Skeletal muscle tissue (tissue), 4 donors: ENCODE measurements around the gene ASB16. TPM values are rescaled to one million over a fixed set of nuclear protein-coding genes. Genes with fewer than 3 reads are reported as not detected.

Experiments used
- H3K27ac ChIP-seq: one replicate; pipeline ENCODE4 v1.7.0; 2013; ENCODE audit warnings: mild to moderate bottlenecking, low read depth, low read length, inconsistent platforms
- H3K27me3 ChIP-seq, 3 donors: one replicate each; pipeline ENCODE4 v1.7.0; 2013; ENCODE audit warnings: low read length in 3 of 3; ENCODE audit not compliant: control insufficient read depth in 3 of 3, insufficient read depth in 3 of 3
- H3K36me3 ChIP-seq, 3 donors: one replicate each; pipeline ENCODE4 v1.7.0; 2013; ENCODE audit warnings: low read length in 3 of 3; ENCODE audit not compliant: control insufficient read depth in 3 of 3, insufficient read depth in 3 of 3
- H3K4me1 ChIP-seq, 3 donors: one replicate each; pipeline ENCODE4 v1.7.0; 2013; ENCODE audit warnings: low read length in 3 of 3, mild to moderate bottlenecking in 3 of 3; ENCODE audit not compliant: control insufficient read depth in 3 of 3, insufficient read depth in 3 of 3
- H3K4me3 ChIP-seq, 3 donors: one replicate each; pipeline ENCODE4 v1.7.0; 2013; ENCODE audit warnings: low read length in 3 of 3
- H3K9ac ChIP-seq, 3 donors: one replicate each; pipeline ENCODE4 v1.7.0; 2013; ENCODE audit warnings: low read length in 3 of 3, mild to moderate bottlenecking in 3 of 3, moderate library complexity in 2 of 3, low read depth in 1 of 3
- H3K9me3 ChIP-seq, 3 donors: one replicate each; pipeline ENCODE4 v1.7.0; 2013; ENCODE audit warnings: low read length in 3 of 3; ENCODE audit not compliant: control insufficient read depth in 3 of 3
- total RNA-seq: library from RNA; depleted of rRNA; stranded (reverse); fragments of >200 nt; gene quantifications from one replicate; pipeline ENCODE4 v1.2.3, GENCODE V29; 2014
- donor health status: Osteomylitis.

The ASB16 gene
- total RNA-seq, 1 donor from 2014 or later: 4.7 TPM

DNA sequence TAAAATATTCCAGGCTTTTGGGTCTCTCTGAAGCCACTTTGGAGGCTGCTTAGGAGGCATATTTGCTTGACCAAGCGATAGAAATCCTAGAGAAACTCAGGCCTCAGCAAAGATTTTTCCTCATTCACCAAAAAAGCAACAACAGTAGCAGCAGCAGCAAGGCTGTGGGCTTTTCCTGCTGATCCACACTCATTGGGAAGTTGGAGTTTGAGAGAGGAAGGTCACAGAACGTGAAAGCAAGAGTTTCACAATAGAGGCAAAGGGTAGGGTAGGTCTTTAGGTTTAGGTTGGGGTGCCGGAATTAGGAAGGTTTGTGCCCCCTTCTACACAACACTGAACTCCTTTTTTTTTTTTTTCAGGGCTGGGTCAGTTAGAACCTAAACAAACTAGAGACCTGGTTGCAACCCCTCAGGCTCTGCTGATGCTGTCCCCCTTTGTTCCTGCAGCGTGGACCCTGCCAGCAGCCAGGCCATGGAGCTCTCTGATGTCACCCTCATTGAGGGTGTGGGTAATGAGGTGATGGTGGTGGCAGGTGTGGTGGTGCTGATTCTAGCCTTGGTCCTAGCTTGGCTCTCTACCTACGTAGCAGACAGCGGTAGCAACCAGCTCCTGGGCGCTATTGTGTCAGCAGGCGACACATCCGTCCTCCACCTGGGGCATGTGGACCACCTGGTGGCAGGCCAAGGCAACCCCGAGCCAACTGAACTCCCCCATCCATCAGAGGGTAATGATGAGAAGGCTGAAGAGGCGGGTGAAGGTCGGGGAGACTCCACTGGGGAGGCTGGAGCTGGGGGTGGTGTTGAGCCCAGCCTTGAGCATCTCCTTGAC, 18.3 kb downstream of the ASB16 start:
- peak overlapping the region in 2 of 3 donors; percentile 3 to 98 for H3K9ac ChIP-seq
- H3K27ac ChIP-seq: no peak overlapping the region

DNA sequence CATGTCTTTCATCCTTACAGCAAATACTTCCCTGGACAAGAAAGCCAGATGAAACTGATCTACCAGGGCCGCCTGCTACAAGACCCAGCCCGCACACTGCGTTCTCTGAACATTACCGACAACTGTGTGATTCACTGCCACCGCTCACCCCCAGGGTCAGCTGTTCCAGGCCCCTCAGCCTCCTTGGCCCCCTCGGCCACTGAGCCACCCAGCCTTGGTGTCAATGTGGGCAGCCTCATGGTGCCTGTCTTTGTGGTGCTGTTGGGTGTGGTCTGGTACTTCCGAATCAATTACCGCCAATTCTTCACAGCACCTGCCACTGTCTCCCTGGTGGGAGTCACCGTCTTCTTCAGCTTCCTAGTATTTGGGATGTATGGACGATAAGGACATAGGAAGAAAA, 20.0 kb downstream of the ASB16 start:
- Histone ChIP-seq H3K9ac (no peak overlapping the region), H3K4me3 (no peak overlapping the region), H3K9me3 (no peaks in the 10 kb centered on the region), H3K27me3 (no peaks in the 10 kb centered on the region), H3K27ac (no peak overlapping the region), H3K4me1 (peaks cover 20 to 23% (median 21%) of the 10 kb centered on the region in 3 donors), H3K36me3 (peaks cover 43 to 46% (median 44%) of the 10 kb centered on the region in 3 donors)

More for the DNA sequence above, 18.3 kb downstream of the ASB16 start:
- H3K4me1 ChIP-seq: peaks cover 23 to 38% (median 35%) of the 10 kb centered on the region in 3 donors
- H3K36me3 ChIP-seq: peaks cover 27 to 30% (median 27%) of the 10 kb centered on the region in 3 donors
- H3K4me3 ChIP-seq: no peak overlapping the region
- H3K27me3 ChIP-seq: no peaks in the 10 kb centered on the region
- no peaks in the 10 kb centered on the region for H3K9me3 ChIP-seq

DNA sequence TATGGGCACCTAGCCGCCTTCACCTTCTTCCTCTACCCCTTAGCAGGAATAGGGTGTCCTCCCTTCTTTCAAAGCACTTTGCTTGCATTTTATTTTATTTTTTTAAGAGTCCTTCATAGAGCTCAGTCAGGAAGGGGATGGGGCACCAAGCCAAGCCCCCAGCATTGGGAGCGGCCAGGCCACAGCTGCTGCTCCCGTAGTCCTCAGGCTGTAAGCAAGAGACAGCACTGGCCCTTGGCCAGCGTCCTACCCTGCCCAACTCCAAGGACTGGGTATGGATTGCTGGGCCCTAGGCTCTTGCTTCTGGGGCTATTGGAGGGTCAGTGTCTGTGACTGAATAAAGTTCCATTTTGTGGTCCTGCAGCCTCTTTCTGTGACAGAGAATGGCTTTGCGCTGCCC, 20.9 kb downstream of the ASB16 start:
- no peaks in the 10 kb centered on the region for H3K9me3 ChIP-seq
- no peak overlapping the region for H3K27ac ChIP-seq
- no peaks in the 10 kb centered on the region for H3K27me3 ChIP-seq
- H3K36me3 ChIP-seq: peaks cover 43 to 50% (median 48%) of the 10 kb centered on the region in 3 donors
- no peak overlapping the region for H3K9ac ChIP-seq
- peaks cover 15 to 17% (median 17%) of the 10 kb centered on the region in 3 donors for H3K4me1 ChIP-seq
- H3K4me3 ChIP-seq: no peak overlapping the region

DNA sequence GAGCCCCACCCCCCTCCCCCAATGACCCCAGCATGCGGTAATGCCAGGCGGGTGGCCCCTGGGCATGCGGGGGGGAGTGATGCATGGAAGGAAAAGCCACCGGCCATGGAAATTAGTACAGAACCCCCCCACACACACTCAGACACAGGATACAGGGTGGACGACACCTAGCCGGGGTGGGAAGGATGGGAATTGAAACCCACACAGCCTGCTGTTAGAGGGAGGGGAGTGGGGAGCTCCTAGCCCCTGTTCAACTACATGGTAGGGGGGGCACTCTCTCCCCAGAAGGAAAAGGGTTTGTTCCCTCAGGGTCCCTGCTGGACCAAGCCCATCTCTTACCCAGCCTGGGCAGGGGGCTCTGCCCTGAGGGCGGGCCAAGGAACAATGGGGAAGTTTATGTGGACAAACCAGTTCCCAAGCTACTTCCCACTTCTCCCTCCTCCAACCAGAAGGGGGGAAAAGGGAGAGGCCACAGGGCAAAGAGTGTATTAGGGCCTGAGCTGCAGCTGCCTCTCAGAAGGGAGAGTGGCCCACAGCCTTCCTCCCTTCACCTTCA, 21.5 kb downstream of the ASB16 start:
- H3K36me3 ChIP-seq: peaks cover 44 to 53% (median 51%) of the 10 kb centered on the region in 3 donors
- no peak overlapping the region for H3K4me3 ChIP-seq
- H3K9me3 ChIP-seq: no peaks in the 10 kb centered on the region
- H3K27me3 ChIP-seq: no peaks in the 10 kb centered on the region
- no peak overlapping the region for H3K9ac ChIP-seq
- no peak overlapping the region for H3K27ac ChIP-seq
- peaks cover 15 to 17% (median 17%) of the 10 kb centered on the region in 3 donors for H3K4me1 ChIP-seq

DNA sequence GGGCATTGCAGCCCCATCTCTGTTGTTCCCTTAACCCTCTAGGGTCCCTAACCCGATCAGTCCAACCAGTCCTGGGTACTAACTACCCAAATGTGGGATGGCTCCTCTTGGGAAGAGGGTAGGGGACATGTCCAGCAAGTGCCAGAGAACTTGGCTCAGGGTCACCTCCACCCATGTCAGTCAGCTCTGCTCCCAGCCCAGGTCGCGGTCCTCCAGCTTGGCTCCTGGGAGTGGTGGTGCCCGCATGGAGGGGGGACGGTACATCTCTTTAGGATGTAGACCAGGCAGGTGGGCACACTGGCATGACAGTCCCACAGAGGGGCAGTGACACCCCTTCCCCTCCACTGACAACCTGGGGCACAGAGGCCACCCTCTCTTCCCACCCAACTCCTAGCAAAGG, 22.2 kb downstream of the ASB16 start:
- H3K36me3 ChIP-seq: peaks cover 49 to 60% (median 59%) of the 10 kb centered on the region in 3 donors
- peak overlapping the region; percentile 7 for H3K27ac ChIP-seq
- no peaks in the 10 kb centered on the region for H3K9me3 ChIP-seq
- H3K9ac ChIP-seq: no peak overlapping the region
- no peak overlapping the region for H3K4me3 ChIP-seq
- no peaks in the 10 kb centered on the region for H3K27me3 ChIP-seq
- H3K4me1 ChIP-seq: peaks cover 12 to 19% (median 13%) of the 10 kb centered on the region in 3 donors

DNA sequence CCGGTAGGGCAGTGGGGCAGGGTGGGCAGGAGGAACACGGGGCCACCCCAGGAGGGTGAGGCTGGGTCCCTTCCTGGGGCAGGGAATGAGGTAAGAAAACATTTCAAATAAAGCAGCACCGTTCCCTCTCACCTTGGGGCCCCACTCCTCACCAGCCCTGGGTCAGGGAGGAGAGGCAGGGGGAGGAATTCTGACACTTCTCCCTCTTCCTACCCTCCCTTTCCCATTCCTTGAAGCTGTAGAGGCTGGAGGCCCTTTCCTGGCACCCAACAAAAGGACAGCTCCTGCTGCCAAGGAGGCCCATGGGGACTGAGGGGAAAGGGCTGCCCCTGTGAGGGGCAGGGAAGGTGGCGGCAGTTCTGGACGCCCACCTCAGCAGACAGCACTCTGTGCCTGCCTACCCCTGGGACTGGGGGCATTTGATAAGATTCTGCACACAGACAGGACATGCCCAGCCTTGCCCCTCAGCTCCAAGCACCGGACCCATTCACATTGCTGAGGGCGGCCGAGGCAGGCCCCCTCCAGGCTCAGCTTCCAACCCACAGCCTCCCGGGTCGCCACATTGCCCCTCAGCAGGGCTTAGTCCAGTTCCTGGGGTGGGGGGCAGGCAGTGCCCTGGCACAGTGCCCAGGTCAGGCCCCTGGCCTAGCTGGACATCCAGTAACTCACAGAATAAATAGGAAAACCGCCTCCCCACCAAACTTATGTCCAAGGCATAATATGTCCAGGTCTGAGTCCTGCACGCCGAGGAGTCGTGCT, 23.0 kb downstream of the ASB16 start:
- H3K9me3 ChIP-seq: no peaks in the 10 kb centered on the region
- no peak overlapping the region for H3K4me3 ChIP-seq
- H3K27me3 ChIP-seq: no peaks in the 10 kb centered on the region
- H3K9ac ChIP-seq: peak overlapping the region in 1 of 3 donors; percentile 25
- H3K4me1 ChIP-seq: peaks cover 12 to 19% (median 13%) of the 10 kb centered on the region in 3 donors
- peak overlapping the region; percentile 7 for H3K27ac ChIP-seq
- peaks cover 49 to 60% (median 56%) of the 10 kb centered on the region in 3 donors for H3K36me3 ChIP-seq

DNA sequence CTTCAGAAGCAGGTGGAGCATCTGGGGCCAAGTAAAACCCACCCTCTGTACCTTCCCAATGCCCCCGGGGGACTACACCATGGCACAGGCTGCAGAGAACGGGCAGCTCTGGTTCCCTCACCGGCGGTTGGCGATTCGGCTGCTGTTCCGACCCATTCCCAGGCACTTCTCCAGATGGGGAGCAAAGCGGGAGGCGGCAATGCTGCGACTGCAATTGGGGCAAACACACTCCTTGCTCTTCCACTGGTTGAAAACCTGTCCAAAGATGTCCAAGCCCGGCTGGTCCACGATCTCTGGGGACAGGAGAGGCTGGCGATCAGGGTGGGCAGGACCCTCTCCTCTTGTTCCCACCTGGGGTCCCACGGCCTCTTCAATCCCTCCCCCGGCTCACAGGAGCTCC, 26.6 kb downstream of the ASB16 start:
- H3K4me3 ChIP-seq: no peak overlapping the region
- peaks cover 16 to 28% (median 19%) of the 10 kb centered on the region in 3 donors for H3K4me1 ChIP-seq
- H3K9ac ChIP-seq: peak overlapping the region in 1 of 3 donors; percentile 33
- H3K27me3 ChIP-seq: no peaks in the 10 kb centered on the region
- H3K9me3 ChIP-seq: no peaks in the 10 kb centered on the region
- H3K27ac ChIP-seq: no peak overlapping the region
- peaks cover 28 to 40% (median 34%) of the 10 kb centered on the region in 3 donors for H3K36me3 ChIP-seq

DNA sequence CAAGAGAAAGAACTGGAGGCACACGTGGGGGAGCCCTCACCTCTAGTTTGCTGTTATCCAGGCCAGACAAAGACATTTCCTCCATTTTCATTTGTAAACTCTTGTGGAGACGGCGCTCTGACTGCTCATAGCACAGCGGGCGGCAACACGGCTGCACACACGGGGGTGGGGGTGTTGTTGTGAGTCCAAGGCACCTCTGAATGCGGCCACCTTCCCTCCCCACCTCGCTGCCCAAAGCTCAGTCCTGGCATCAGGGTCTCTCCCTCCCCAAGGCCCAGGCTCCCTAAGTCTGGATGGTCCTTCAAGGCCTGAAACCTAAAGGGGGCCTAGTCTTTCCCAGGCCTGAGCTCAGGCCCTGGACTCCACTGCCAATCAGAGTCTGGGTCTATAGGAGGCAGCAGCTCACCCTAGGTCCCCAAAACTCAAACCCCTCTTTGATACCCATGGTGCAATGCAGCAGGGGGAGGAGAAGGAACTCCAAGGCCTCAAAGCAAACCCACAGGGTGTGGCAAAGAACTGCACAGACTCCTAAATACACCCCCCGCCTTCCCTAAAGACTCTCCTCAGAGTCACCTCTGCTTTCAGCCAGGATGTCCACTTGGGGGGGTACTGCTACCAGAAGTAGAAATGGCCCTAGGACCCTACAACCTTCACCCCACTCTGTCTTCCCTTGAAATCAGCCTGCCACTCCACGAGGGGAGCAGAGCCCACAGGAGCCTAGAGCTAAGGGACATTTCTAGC, 27.6 kb downstream of the ASB16 start:
- peaks cover 25 to 38% (median 34%) of the 10 kb centered on the region in 3 donors for H3K36me3 ChIP-seq
- no peaks in the 10 kb centered on the region for H3K27me3 ChIP-seq
- H3K27ac ChIP-seq: peak overlapping the region; percentile 90

More for the DNA sequence above, 27.6 kb downstream of the ASB16 start:
- H3K4me1 ChIP-seq: peaks cover 16 to 39% (median 22%) of the 10 kb centered on the region in 3 donors
- peak overlapping the region; percentile 68 to 76 (median 72) for H3K4me3 ChIP-seq
- peak overlapping the region; percentile 77 to 85 (median 82) for H3K9ac ChIP-seq
- no peaks in the 10 kb centered on the region for H3K9me3 ChIP-seq
